Fibroblast of mammary gland (primary cell): Measurements from ENCODE around the gene ATRN.
"Not testable (repeated sequence)": the region's sequence is repeated elsewhere in the genome, so short reads cannot be mapped to it uniquely, and the experiment has no call there.

Experiments
- DNase-seq: peaks from one replicate; pipeline ENCODE4 v3.0.0-alpha.2; 2010; ENCODE audit warnings: low read depth
- H3K4me3 ChIP-seq: 2 replicates; pipeline ENCODE4 v1.5.1; 2011; ENCODE audit warnings: low read depth, mild to moderate bottlenecking, low read length, moderate library complexity; ENCODE audit not compliant: control insufficient read depth
- CTCF ChIP-seq: conservative IDR thresholded peaks from 2 replicates; pipeline ENCODE4 v1.5.1; 2011; ENCODE audit warnings: low read depth, low read length, inconsistent platforms; ENCODE audit not compliant: control insufficient read depth, insufficient read depth

ATRN gene

GRCh38 chr20:3612795-3613572 is 142.2 kb downstream of the ATRN start:
- peak; percentile 2 for TF ChIP-seq CTCF
- DNase-seq = peak; percentile 21
- H3K4me3 ChIP-seq = no peak overlapping the region

- H3K4me3 ChIP-seq = no peak overlapping the region
- DNase-seq = peak; percentile 19
- TF ChIP-seq CTCF = no peak
Measured at GRCh38 chr20:3613821-3614440, 143.1 kb downstream of the ATRN start.

GRCh38 chr20:3614466-3614865 is 143.6 kb downstream of the ATRN start:
- no peak overlapping the region for H3K4me3 ChIP-seq
- no peak for DNase-seq
- TF ChIP-seq CTCF = no peak

- DNase-seq, H3K4me3 ChIP-seq: not testable (repeated sequence)
Measured at GRCh38 chr20:3615171-3615840, 144.5 kb downstream of the ATRN start.

- no peak for DNase-seq
- no peak for TF ChIP-seq CTCF
- H3K4me3 ChIP-seq = no peak overlapping the region
Measured at GRCh38 chr20:3616250-3616649, 145.4 kb downstream of the ATRN start.

- no peak for TF ChIP-seq CTCF
- H3K4me3 ChIP-seq = no peak overlapping the region
- DNase-seq = no peak
Measured at GRCh38 chr20:3621111-3621510, 150.3 kb downstream of the ATRN start.

- DNase-seq = no peak
- H3K4me3 ChIP-seq = no peak overlapping the region
- TF ChIP-seq CTCF = no peak
Measured at GRCh38 chr20:3622406-3622805, 151.6 kb downstream of the ATRN start.
